NB4 (cell line): ENCODE measurements around the gene WNT2.

Experiments
- DNase-seq: peaks from one replicate; pipeline ENCODE4 v3.0.0; 2010; ENCODE audit warnings: low read depth
- H3K4me3 ChIP-seq: one replicate; pipeline ENCODE4 v1.5.1; 2011; ENCODE audit warnings: mild to moderate bottlenecking, low read depth, low read length, moderate library complexity
- CTCF ChIP-seq: IDR thresholded peaks from one replicate; pipeline ENCODE4 v1.5.1; 2012; ENCODE audit warnings: low read depth, low read length
- MAX ChIP-seq: IDR thresholded peaks from 2 replicates; pipeline ENCODE4 v1.6.1; 2011; ENCODE audit warnings: low read depth, low read length
- MYC ChIP-seq: IDR thresholded peaks from 2 replicates; pipeline ENCODE4 v1.6.1; 2011; ENCODE audit warnings: low read depth, low read length
- POLR2A ChIP-seq: IDR thresholded peaks from 2 replicates; pipeline ENCODE4 v1.6.1; 2011; ENCODE audit warnings: mild to moderate bottlenecking; ENCODE audit not compliant: insufficient read length; ENCODE audit errors: extremely low read depth

The WNT2 gene

GRCh38 chr7:117322741-117323304 is at the start of gene WNT2:
Gene WNT2 (minus strand): TSS chr7:117323058. CDS start chr7:117322989, 69 bp downstream.
- DNase-seq, result no peak
- no peak within 1 kb of the TSS for H3K4me3 ChIP-seq
- no peak for TF ChIP-seq MAX
- no peak for TF ChIP-seq POLR2A
- no peak for TF ChIP-seq CTCF
- TF ChIP-seq MYC, result no peak

GRCh38 chr7:117372073-117372472 is 49.2 kb upstream of the WNT2 start:
- no peak for DNase-seq
- TF ChIP-seq MAX (no peak), MYC (no peak), POLR2A (no peak), CTCF (no peak)
- H3K4me3 ChIP-seq, result no peak overlapping the region

GRCh38 chr7:117364339-117365080 is 41.7 kb upstream of the WNT2 start:
- no peak overlapping the region for H3K4me3 ChIP-seq
- no peak for DNase-seq
- TF ChIP-seq POLR2A, result no peak

GRCh38 chr7:117362294-117362888 is 39.5 kb upstream of the WNT2 start:
- H3K4me3 ChIP-seq, result no peak overlapping the region
- DNase-seq, result no peak
- TF ChIP-seq MYC (no peak), POLR2A (no peak), MAX (no peak), CTCF (no peak)

- H3K4me3 ChIP-seq, result no peak overlapping the region
- no peak for DNase-seq
- no peak for TF ChIP-seq POLR2A
- TF ChIP-seq MYC, result no peak
- no peak for TF ChIP-seq CTCF
- TF ChIP-seq MAX, result no peak
Observed at GRCh38 chr7:117350027-117350426, 27.2 kb upstream of the WNT2 start.

- no peak overlapping the region for H3K4me3 ChIP-seq
- no peak for DNase-seq
- TF ChIP-seq MAX, result no peak
- no peak for TF ChIP-seq CTCF
- no peak for TF ChIP-seq MYC
- no peak for TF ChIP-seq POLR2A
Observed at GRCh38 chr7:117349570-117349969, 26.7 kb upstream of the WNT2 start.
